RWPE1 (cell line): ENCODE data around the gene SYNE1.
A peak's percentile ranks its signal among the peaks of the same experiment; 100 is the strongest.

Source experiments
- CTCF ChIA-PET: fragments of 350-600 bp; sonication (Branson Sonifier 250); formaldehyde crosslinking; extraction: SDS; loops from one replicate; lab custom pipeline; 2021; lab: Yijun Ruan, JAX
- POLR2A ChIA-PET: fragments of 400-600 bp; formaldehyde crosslinking; extraction: SDS; loops from one replicate; lab custom pipeline; 2020; ENCODE audit warnings: antibody characterized with exemption; ENCODE audit not compliant: low non-redundant PET; lab: Yijun Ruan, JAX
- DNase-seq: peaks from one replicate; pipeline ENCODE4 v3.0.0; 2012; ENCODE audit warnings: low spot score
- H3K27ac ChIP-seq: fragments of 450-650 bp; 2 replicates; pipeline ENCODE4 v1.5.1; 2017
- TF ChIP-seq, protein P1 (sequence below): fragments of 450-650 bp; conservative IDR thresholded peaks from 2 replicates; pipeline ENCODE4 v1.5.1; 2017; ENCODE audit warnings: low read depth, mild to moderate bottlenecking

The SYNE1 gene

GRCh38 chr6:152462716-152463115 is 174.4 kb downstream of the SYNE1 start:
- no peak overlapping the region for H3K27ac ChIP-seq
- CTCF ChIA-PET = interaction anchor here (0.7 kb wide), 1 partner anchor 29 kb away, joined by 4 read pairs; no protein-coding TSS in a partner anchor
- TF ChIP-seq, protein P1, sequence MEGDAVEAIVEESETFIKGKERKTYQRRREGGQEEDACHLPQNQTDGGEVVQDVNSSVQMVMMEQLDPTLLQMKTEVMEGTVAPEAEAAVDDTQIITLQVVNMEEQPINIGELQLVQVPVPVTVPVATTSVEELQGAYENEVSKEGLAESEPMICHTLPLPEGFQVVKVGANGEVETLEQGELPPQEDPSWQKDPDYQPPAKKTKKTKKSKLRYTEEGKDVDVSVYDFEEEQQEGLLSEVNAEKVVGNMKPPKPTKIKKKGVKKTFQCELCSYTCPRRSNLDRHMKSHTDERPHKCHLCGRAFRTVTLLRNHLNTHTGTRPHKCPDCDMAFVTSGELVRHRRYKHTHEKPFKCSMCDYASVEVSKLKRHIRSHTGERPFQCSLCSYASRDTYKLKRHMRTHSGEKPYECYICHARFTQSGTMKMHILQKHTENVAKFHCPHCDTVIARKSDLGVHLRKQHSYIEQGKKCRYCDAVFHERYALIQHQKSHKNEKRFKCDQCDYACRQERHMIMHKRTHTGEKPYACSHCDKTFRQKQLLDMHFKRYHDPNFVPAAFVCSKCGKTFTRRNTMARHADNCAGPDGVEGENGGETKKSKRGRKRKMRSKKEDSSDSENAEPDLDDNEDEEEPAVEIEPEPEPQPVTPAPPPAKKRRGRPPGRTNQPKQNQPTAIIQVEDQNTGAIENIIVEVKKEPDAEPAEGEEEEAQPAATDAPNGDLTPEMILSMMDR = no peak
- no peak for DNase-seq
- POLR2A ChIA-PET = no interaction called here

GRCh38 chr6:152461556-152461955 is 175.6 kb downstream of the SYNE1 start:
- peak; percentile 39 for DNase-seq
- H3K27ac ChIP-seq = no peak overlapping the region
- POLR2A ChIA-PET = no interaction called here
- TF ChIP-seq, protein P1 = no peak
- CTCF ChIA-PET = no interaction called here

- POLR2A ChIA-PET = no interaction called here
- TF ChIP-seq, protein P1 = no peak
- DNase-seq = no peak
- CTCF ChIA-PET = interaction anchor here (0.6 to 0.7 kb wide), 2 partner anchors 12 to 908 kb away, joined by 3 to 4 read pairs; no protein-coding TSS in a partner anchor
- H3K27ac ChIP-seq = no peak overlapping the region
These were observed 178.2 kb downstream of the SYNE1 start for GRCh38 chr6:152458648-152459644.

DNA sequence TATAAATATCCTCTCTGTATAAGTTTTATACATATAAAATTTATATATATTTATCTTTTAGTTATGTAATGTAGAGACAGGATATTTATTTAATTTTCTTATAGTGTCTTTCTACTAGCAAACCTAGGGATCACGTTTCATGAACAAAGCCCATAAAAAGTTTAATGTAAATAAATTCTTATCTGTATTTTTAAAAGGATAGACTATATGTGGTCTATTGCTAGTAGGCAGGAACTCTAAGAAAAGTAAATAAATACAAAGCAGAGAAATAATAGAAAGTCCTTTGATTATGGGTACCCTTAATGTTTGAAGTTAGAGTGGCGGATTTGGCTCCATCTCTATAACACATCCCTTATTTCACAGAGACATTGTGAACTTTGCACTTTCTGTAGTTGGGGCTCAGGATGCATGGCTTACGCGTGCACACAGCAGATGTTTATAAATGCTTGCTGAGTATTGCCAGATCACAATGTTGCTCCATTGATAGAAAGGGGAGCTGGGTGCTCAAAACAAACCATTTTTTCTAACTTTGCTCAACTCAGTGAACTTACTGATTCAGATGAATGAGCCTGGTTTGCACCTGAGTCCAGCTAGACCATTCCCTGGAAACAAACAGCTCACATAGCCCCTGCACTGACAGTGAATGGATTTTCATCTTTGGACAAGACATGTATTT is 179.1 kb downstream of the SYNE1 start:
- ChIA-PET POLR2A (no interaction called here), CTCF (interaction anchor here (0.7 kb wide), 1 partner anchor 908 kb away, joined by 3 read pairs; no protein-coding TSS in a partner anchor)
- H3K27ac ChIP-seq = no peak overlapping the region
- no peak for DNase-seq
- TF ChIP-seq, protein P1 = no peak

- TF ChIP-seq, protein P1 = no peak
- ChIA-PET POLR2A (no interaction called here), CTCF (no interaction called here)
- H3K27ac ChIP-seq = no peak overlapping the region
- DNase-seq = no peak
These were observed 183.2 kb downstream of the SYNE1 start for GRCh38 chr6:152454003-152454402.

GRCh38 chr6:152453421-152453820 is 183.7 kb downstream of the SYNE1 start:
- no peak for DNase-seq
- TF ChIP-seq, protein P1 = no peak
- CTCF ChIA-PET = interaction anchor here (0.6 kb wide), 1 partner anchor 216 kb away, joined by 3 read pairs; no protein-coding TSS in a partner anchor
- POLR2A ChIA-PET = no interaction called here
- no peak overlapping the region for H3K27ac ChIP-seq
